AG04450 (cell line): ENCODE data around the gene EXOC6B. TPM values are rescaled to one million over a fixed set of nuclear protein-coding genes. Genes with fewer than 3 reads are reported as not detected.
"Not testable (repeated sequence)": the region's sequence is repeated elsewhere in the genome, so short reads cannot be mapped to it uniquely, and the experiment has no call there.

ENCODE experiments used
- CTCF ChIA-PET: fragments of 300-600, 350-600 bp; formaldehyde crosslinking; extraction: SDS; loops from one replicate; lab custom pipeline; 2022; ENCODE audit warnings: antibody characterized with exemption, inconsistent platforms; lab: Charles Lee
- POLR2A ChIA-PET: fragments of 350-600 bp; formaldehyde crosslinking; extraction: SDS; loops from one replicate; lab custom pipeline; 2021; ENCODE audit warnings: antibody characterized with exemption, inconsistent platforms; lab: Yijun Ruan, JAX
- DNase-seq: peaks from one replicate; pipeline ENCODE4 v3.0.0-alpha.2; 2011; ENCODE audit warnings: low read depth, low spot score
- H3K27ac ChIP-seq: one replicate; pipeline ENCODE4 v1.5.1; 2012; ENCODE audit warnings: low read depth, low read length, control low read depth
- H3K27me3 ChIP-seq: one replicate; pipeline ENCODE4 v1.6.0; 2012; ENCODE audit warnings: low read length; ENCODE audit not compliant: control insufficient read depth, insufficient read depth
- H3K4me3 ChIP-seq: 2 replicates; pipeline ENCODE4 v1.5.1; 2011; ENCODE audit warnings: mild to moderate bottlenecking, low read depth, low read length, control low read depth
- H3K9me3 ChIP-seq: 2 replicates; pipeline ENCODE4 v1.5.1; 2012; ENCODE audit warnings: low read length; ENCODE audit not compliant: control insufficient read depth, insufficient read depth
- polyA plus RNA-seq: library from polyadenylated mRNA; depleted of rRNA; stranded (reverse); fragments of >200 nt; gene quantifications from 2 replicates; pipeline ENCODE4 v1.2.3, GENCODE V29; 2011
- TF ChIP-seq, protein P1 (sequence below): IDR thresholded peaks from 2 replicates; pipeline ENCODE4 v1.5.1; 2011; ENCODE audit warnings: low read depth, low read length, control low read depth, inconsistent platforms

Gene EXOC6B
- polyA plus RNA-seq, 1 experiment: 28.7 TPM

DNA sequence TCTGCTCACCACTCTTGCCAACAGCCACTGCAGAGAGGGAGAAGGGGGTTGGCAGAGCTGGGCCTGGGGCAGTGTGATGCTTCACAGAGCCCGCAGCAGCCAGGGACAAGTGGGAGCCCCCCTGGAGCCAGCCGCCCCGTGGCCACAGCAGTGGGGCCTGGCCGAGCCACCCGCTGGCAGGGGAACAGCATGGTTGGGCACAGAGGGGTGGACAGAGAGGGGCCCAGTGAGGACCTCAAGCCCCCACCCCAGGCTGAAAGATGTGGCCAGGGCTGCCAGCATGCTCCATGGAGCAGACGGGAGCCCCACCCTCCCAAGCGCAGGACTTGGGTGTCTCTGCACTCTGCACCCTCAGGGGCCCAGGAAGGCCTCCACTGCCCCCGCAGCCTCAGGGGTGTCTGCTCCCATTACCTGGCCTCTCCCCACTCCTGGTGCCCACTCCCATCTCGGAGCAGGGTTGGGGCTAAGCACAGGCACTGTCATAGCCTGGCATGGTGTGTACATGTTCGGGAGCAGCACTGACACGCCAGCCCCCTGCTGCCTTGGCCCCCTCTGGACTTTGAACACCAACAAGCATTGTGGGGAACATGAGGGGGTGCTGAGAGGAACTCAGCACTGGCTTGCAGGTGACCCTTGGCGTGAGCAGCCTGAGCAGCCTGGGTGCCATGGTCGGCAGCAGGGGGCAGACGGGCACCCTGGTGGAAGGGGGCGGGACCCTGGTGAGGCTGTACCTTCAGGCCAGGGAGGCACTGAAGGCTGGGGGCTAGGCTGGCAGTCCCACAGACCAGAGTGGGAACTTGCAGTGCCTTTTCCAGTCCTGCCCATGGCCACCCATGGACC is 398.6 kb downstream of the EXOC6B start:
- CTCF ChIA-PET: no interaction called here

DNA sequence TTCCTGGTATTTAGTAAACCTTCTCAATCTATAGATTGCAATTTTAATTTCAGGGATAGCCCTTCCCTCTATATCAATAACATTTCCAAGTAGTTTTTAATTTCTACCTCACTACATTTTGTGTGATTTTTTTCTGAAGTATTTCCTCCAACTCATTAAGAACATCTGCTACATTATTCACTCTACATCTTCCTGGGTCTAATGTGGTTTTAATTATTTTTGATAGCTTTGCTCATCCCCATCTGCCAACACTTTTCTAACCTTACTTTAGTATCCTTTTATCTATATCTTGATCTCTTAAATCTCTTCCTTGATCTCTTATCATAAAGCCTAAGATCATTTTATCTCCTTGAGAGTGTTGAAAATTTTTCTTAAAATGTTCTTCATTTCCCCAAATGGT is 399.8 kb downstream of the EXOC6B start:
- no peak overlapping the region for H3K27ac ChIP-seq
- POLR2A ChIA-PET: no interaction called here
- CTCF ChIA-PET: no interaction called here
- TF ChIP-seq, protein P1, sequence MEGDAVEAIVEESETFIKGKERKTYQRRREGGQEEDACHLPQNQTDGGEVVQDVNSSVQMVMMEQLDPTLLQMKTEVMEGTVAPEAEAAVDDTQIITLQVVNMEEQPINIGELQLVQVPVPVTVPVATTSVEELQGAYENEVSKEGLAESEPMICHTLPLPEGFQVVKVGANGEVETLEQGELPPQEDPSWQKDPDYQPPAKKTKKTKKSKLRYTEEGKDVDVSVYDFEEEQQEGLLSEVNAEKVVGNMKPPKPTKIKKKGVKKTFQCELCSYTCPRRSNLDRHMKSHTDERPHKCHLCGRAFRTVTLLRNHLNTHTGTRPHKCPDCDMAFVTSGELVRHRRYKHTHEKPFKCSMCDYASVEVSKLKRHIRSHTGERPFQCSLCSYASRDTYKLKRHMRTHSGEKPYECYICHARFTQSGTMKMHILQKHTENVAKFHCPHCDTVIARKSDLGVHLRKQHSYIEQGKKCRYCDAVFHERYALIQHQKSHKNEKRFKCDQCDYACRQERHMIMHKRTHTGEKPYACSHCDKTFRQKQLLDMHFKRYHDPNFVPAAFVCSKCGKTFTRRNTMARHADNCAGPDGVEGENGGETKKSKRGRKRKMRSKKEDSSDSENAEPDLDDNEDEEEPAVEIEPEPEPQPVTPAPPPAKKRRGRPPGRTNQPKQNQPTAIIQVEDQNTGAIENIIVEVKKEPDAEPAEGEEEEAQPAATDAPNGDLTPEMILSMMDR: no peak
- no peak overlapping the region for H3K4me3 ChIP-seq
- peaks cover 7% of the 10 kb centered on the region; the same call in 1 of the 2 replicates for H3K9me3 ChIP-seq
- no peak for DNase-seq
- H3K27me3 ChIP-seq: no peaks in the 10 kb centered on the region

More for the DNA sequence above, 398.6 kb downstream of the EXOC6B start:
- no peaks in the 10 kb centered on the region for H3K27me3 ChIP-seq
- POLR2A ChIA-PET: no interaction called here
- TF ChIP-seq, protein P1: no peak
- no peaks in the 10 kb centered on the region; the same call in 1 of the 2 replicates for H3K9me3 ChIP-seq
- H3K4me3 ChIP-seq: no peak overlapping the region
- no peak overlapping the region for H3K27ac ChIP-seq
- DNase-seq: no peak

DNA sequence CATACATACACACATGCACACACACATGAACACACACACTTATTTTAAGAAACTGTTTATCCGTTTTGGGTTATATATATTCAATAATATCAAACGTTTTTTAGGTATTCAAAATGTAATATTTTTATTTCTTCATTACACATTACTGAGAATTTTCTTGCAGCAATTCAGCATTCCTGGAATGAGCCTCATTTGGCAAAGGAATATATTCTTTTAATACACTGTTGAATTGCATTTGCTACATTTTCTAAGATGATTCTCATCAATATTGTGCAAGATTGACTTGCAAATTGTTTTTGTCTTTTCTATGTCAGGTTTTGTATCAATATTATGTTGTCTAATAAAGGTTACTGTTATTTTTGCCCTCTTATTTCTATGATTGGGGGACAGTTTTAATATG is 402.1 kb downstream of the EXOC6B start:
- peaks cover 7% of the 10 kb centered on the region; the same call in 1 of the 2 replicates for H3K9me3 ChIP-seq
- H3K4me3 ChIP-seq: no peak overlapping the region
- CTCF ChIA-PET: no interaction called here
- no peak for DNase-seq
- TF ChIP-seq, protein P1: no peak
- POLR2A ChIA-PET: no interaction called here
- no peaks in the 10 kb centered on the region for H3K27me3 ChIP-seq
- H3K27ac ChIP-seq: no peak overlapping the region

DNA sequence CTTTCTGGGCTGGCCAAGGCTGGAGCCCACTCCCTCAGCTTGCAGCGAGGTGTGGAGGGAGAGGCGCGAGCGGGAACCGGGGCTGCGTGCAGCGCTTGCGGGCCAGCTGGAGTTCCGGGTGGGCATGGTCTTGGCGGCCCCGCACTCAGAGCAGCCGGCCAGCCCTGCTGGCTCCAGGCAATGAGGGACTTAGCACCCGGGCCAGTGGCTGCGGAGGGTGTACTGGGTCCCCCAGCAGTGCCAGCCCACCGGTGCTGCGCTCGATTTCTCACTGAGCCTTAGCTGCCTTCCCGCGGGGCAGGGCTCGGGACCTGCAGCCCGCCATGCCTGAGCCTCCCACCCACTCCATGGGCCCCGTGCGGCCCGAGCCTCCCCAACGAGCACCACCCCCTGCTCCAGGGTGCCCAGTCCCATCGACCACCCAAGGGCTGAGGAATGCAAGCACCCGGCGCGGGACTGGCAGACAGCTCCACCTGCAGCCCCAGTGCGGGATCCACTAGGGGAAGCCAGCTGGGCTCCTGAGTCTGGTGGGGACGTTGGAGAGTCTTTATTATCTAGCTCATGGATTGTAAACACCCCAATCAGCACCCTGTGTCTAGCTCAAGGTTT is 404.0 kb downstream of the EXOC6B start:
- CTCF ChIA-PET, DNase-seq, POLR2A ChIA-PET: not testable (repeated sequence)

DNA sequence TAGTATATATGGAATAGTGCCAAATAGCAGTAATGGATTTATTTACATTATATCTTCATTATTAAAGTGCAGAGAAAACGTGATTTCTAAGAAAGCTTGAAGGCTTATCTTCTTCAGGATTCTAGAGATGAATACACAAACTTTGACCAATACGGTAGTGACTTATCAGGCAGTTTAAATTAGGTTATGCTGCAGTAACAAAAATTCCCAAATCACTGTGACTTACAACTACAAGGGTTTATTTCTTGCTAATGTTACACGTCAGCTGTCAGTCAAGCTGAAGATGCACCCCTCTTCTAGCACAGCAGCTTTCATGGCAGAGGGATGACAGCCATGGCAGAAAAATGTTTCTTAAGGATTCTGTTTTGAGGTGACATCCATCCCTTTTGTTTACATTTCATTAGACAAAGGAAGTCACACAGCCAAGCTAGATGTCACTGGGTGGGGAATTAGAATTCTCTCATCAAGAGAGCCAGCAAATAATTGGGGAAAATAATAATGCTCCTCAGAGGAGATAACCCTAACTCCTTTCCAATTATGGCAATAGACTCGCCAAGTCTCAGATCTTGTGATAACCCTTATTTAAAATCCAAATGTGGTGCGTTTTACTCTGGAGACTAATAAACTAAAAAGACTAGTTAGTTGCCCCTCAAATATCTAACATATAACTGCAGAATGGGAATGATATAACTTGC is 409.9 kb downstream of the EXOC6B start:
- H3K27me3 ChIP-seq: no peaks in the 10 kb centered on the region
- ChIA-PET POLR2A (no interaction called here), CTCF (interaction anchor here (0.5 to 0.7 kb wide), 2 partner anchors 13 to 20 kb away, joined by 4 to 5 read pairs; no protein-coding TSS in a partner anchor)
- H3K27ac ChIP-seq: no peak overlapping the region
- no peak for DNase-seq
- TF ChIP-seq, protein P1: no peak
- no peak overlapping the region for H3K4me3 ChIP-seq
- H3K9me3 ChIP-seq: no peaks in the 10 kb centered on the region

More for the DNA sequence above, 404.0 kb downstream of the EXOC6B start:
- H3K9me3 ChIP-seq, H3K27me3 ChIP-seq, H3K27ac ChIP-seq, H3K4me3 ChIP-seq: not testable (repeated sequence)
